Keratinocyte (primary cell): ENCODE data around the gene MAP4. TPM values are rescaled to one million over a fixed set of nuclear protein-coding genes. Genes with fewer than 3 reads are reported as not detected.

Experiments used
- DNase-seq: peaks from one replicate; pipeline ENCODE4 v3.0.0-alpha.2; 2011; ENCODE audit warnings: low read depth, missing footprints, low spot score
- FAIRE-seq: peaks from 2 replicates; lab custom pipeline; 2011; peaks lifted over from hg19 to GRCh38; lab: Jason Lieb, UNC
- H2AFZ ChIP-seq: 2 replicates; pipeline ENCODE4 v1.6.0; 2012; ENCODE audit warnings: low read length, control low read depth, inconsistent platforms; ENCODE audit not compliant: control insufficient read depth
- H3K27ac ChIP-seq: 2 replicates; pipeline ENCODE4 v1.5.1; 2011; ENCODE audit warnings: low read length; ENCODE audit not compliant: control insufficient read depth, insufficient read depth
- H3K27me3 ChIP-seq: 3 replicates; pipeline ENCODE4 v1.6.0; 2011; ENCODE audit warnings: low read length; ENCODE audit not compliant: control insufficient read depth, insufficient read depth; ENCODE audit errors: extremely low read depth
- H3K36me3 ChIP-seq, 2 experiments: 2 replicates in 1 of 2; 3 replicates in 1 of 2; pipeline ENCODE4 v1.5.1; 2011; ENCODE audit warnings: low read length in 2 of 2, mild to moderate bottlenecking in 1 of 2; ENCODE audit not compliant: control insufficient read depth in 2 of 2, insufficient read depth in 2 of 2; ENCODE audit errors: extremely low read depth in 1 of 2
- H3K4me1 ChIP-seq: 3 replicates; pipeline ENCODE4 v1.5.1; 2011; ENCODE audit warnings: low read length; ENCODE audit not compliant: control insufficient read depth, insufficient read depth; ENCODE audit errors: extremely low read depth
- H3K4me2 ChIP-seq: 3 replicates; pipeline ENCODE4 v1.6.0; 2011; ENCODE audit warnings: low read depth, low read length; ENCODE audit not compliant: control insufficient read depth, insufficient read depth; ENCODE audit errors: extremely low read depth
- H3K4me3 ChIP-seq, 3 experiments: fragments of 200-600 bp in 1 of 3; sonication (generic) in 1 of 3; 2 replicates in 2 of 3; 3 replicates in 1 of 3; pipeline ENCODE4 v1.5.1; 2011 to 2016; ENCODE audit warnings: low read length in 3 of 3, mild to moderate bottlenecking in 3 of 3, control low read depth in 2 of 3, inconsistent platforms in 1 of 3, low read depth in 1 of 3, mixed read lengths in 1 of 3, mixed run types in 1 of 3, moderate library complexity in 1 of 3; ENCODE audit not compliant: control insufficient read depth in 2 of 3, insufficient read depth in 2 of 3; ENCODE audit errors: extremely low read depth in 1 of 3
- H3K79me2 ChIP-seq: 2 replicates; pipeline ENCODE4 v1.6.0; 2012; ENCODE audit warnings: low read length; ENCODE audit not compliant: control insufficient read depth, insufficient read depth
- H3K9ac ChIP-seq: 3 replicates; pipeline ENCODE4 v1.6.0; 2011; ENCODE audit warnings: low read length; ENCODE audit not compliant: control insufficient read depth, insufficient read depth; ENCODE audit errors: extremely low read depth
- H3K9me1 ChIP-seq: 3 replicates; pipeline ENCODE4 v1.6.0; 2011; ENCODE audit warnings: low read length; ENCODE audit not compliant: control insufficient read depth, insufficient read depth; ENCODE audit errors: extremely low read depth
- H3K9me3 ChIP-seq: 2 replicates; pipeline ENCODE4 v1.5.1; 2012; ENCODE audit warnings: low read depth, low read length; ENCODE audit not compliant: control insufficient read depth
- H4K20me1 ChIP-seq: 3 replicates; pipeline ENCODE4 v1.6.0; 2011; ENCODE audit warnings: low read length; ENCODE audit not compliant: control insufficient read depth, insufficient read depth; ENCODE audit errors: extremely low read depth
- CTCF ChIP-seq, 3 experiments: IDR thresholded peaks in 1 of 3; conservative IDR thresholded peaks in 1 of 3; optimal IDR thresholded peaks in 1 of 3; 2 replicates in 2 of 3; 3 replicates in 1 of 3; pipeline versions ENCODE3 to v1.5.1; 2011; ENCODE audit warnings: low read length in 3 of 3, mild to moderate bottlenecking in 3 of 3, moderate library complexity in 2 of 3, control low read depth in 1 of 3, inconsistent platforms in 1 of 3; ENCODE audit not compliant: insufficient read depth in 2 of 3; ENCODE audit errors: extremely low read depth in 1 of 3
- EZH2 ChIP-seq: IDR thresholded peaks from one replicate; pipeline ENCODE4 v1.6.1; 2012; ENCODE audit warnings: inconsistent platforms, mild to moderate bottlenecking, low read length, moderate library complexity
- dilution Hi-C: fragments of 300-500 bp; cut with MboI; formaldehyde crosslinking; loops from one replicate; pipeline ENCODE4 v1.7.0; 2020; ENCODE audit warnings: low sequenced_read_pairs; ENCODE audit not compliant: extremely low pct_ligation_motif_present
- polyA plus RNA-seq, 5 experiments: library from polyadenylated mRNA; depleted of rRNA in 3 of 5; stranded (reverse) in 3 of 5; stranded (forward) in 1 of 5; unstranded in 1 of 5; fragments of >200 nt; gene quantifications; 1 replicate in 1 of 5; 2 replicates in 3 of 5; 3 replicates in 1 of 5; pipeline versions ENCODE4 v1.2.1 to v1.2.3, GENCODE V29; 2011 to 2012; ENCODE audit warnings: missing spikeins in 2 of 5, low read depth in 1 of 5, low replicate concordance in 1 of 5

Gene MAP4
- polyA plus RNA-seq, 1 donor (not counting 4 experiments of a cell fraction or from before 2014, with no cell fraction given) = 110 TPM

GRCh38 chr3:48004694-48005093, 11.5 kb downstream of the MAP4 start:
- Histone ChIP-seq H3K4me3 (no peak overlapping the region), H3K4me2 (no peak overlapping the region), H4K20me1 (peaks cover 3% of the 10 kb centered on the region), H3K27me3 (no peaks in the 10 kb centered on the region), H3K79me2 (peaks cover 79% of the 10 kb centered on the region), H2AFZ (no peak overlapping the region), H3K9me3 (no peaks in the 10 kb centered on the region), H3K36me3 (peaks cover 0 to 6% of the 10 kb centered on the region in 2 experiments), H3K27ac (no peak overlapping the region), H3K9ac (no peak overlapping the region), H3K9me1 (no peaks in the 10 kb centered on the region), H3K4me1 (no peaks in the 10 kb centered on the region)
- no peak for DNase-seq
- no peak for FAIRE-seq
- dilution Hi-C loops = no loop called here
- TF ChIP-seq CTCF (optimal IDR thresholded peaks at IDR 0.05 in 1 of 3, IDR thresholded peaks at IDR 0.05 in 1 of 3, conservative IDR thresholded peaks at IDR 0.05 in 1 of 3; ENCODE audit: extremely low read depth in 1 of 3, insufficient read depth in 2 of 3, low read length in 3 of 3) (no peak), EZH2 (no peak)

- H3K36me3 ChIP-seq = peaks cover 3 to 6% of the 10 kb centered on the region in 2 experiments
- H3K79me2 ChIP-seq = peaks cover 79% of the 10 kb centered on the region
- peaks cover 7% of the 10 kb centered on the region for H4K20me1 ChIP-seq
- no peak overlapping the region for H3K9ac ChIP-seq
- TF ChIP-seq CTCF (optimal IDR thresholded peaks at IDR 0.05 in 1 of 3, IDR thresholded peaks at IDR 0.05 in 1 of 3, conservative IDR thresholded peaks at IDR 0.05 in 1 of 3; ENCODE audit: extremely low read depth in 1 of 3, insufficient read depth in 2 of 3, low read length in 3 of 3) (no peak), EZH2 (no peak)
- H3K9me3 ChIP-seq = no peaks in the 10 kb centered on the region
- FAIRE-seq (no peak), DNase-seq (no peak)
- no peaks in the 10 kb centered on the region for H3K4me1 ChIP-seq
- H3K4me2 ChIP-seq = no peak overlapping the region
- no peaks in the 10 kb centered on the region for H3K9me1 ChIP-seq
- dilution Hi-C loops = no loop called here
- H3K4me3 ChIP-seq = no peak overlapping the region
- no peak overlapping the region for H2AFZ ChIP-seq
- H3K27ac ChIP-seq = no peak overlapping the region
- H3K27me3 ChIP-seq = no peaks in the 10 kb centered on the region
Observed at GRCh38 chr3:48002787-48003186, 13.4 kb downstream of the MAP4 start.
